Measurements from ENCODE around the gene RAPSN. TPM values are rescaled to one million over a fixed set of nuclear protein-coding genes. Genes with fewer than 3 reads are reported as not detected.
A peak's percentile ranks its signal among the peaks of the same experiment; 100 is the strongest.

RAPSN gene
- total RNA-seq, 3 donors from 2014 or later: 0.41 to 0.96 (median 0.95) TPM

DNA sequence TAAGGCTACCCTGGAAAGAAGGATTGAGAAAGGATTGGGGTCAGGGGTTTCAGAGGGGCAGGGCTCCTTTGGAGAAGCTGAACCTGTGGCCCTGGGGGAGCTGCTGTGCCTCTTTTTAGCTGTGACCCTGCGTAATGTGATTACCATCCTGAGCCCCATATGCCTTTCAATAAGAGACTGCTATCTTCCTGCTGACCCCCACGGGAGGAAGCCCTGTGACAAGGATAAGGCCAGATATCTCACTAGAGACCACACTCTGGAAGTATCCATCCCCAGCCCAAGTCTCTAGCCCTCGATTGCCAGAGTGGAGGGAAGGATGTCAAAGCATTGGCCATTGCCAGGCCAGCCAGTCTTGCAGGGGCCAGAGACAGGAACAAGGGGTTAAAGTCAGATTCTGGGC, 45.4 kb downstream of the RAPSN start:
- H3K4me3 ChIP-seq: no peak overlapping the region
- TF ChIP-seq, protein P1, sequence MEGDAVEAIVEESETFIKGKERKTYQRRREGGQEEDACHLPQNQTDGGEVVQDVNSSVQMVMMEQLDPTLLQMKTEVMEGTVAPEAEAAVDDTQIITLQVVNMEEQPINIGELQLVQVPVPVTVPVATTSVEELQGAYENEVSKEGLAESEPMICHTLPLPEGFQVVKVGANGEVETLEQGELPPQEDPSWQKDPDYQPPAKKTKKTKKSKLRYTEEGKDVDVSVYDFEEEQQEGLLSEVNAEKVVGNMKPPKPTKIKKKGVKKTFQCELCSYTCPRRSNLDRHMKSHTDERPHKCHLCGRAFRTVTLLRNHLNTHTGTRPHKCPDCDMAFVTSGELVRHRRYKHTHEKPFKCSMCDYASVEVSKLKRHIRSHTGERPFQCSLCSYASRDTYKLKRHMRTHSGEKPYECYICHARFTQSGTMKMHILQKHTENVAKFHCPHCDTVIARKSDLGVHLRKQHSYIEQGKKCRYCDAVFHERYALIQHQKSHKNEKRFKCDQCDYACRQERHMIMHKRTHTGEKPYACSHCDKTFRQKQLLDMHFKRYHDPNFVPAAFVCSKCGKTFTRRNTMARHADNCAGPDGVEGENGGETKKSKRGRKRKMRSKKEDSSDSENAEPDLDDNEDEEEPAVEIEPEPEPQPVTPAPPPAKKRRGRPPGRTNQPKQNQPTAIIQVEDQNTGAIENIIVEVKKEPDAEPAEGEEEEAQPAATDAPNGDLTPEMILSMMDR (IDR thresholded peaks at IDR 0.05): no peak
- DNase-seq (peak in 1 of 3 donors; percentile 11), ATAC-seq (no peak)
- intact Hi-C loops (cut with DNase I, micrococcal nuclease): no loop called here
- no peaks in the 10 kb centered on the region for H3K9me3 ChIP-seq
- no peaks in the 10 kb centered on the region for H3K36me3 ChIP-seq (ENCODE audit: low read depth)
- H3K4me1 ChIP-seq (ENCODE audit: low read depth): peaks cover 8% of the 10 kb centered on the region

- Histone ChIP-seq H3K4me1 (ENCODE audit: low read depth) (peaks cover 8% of the 10 kb centered on the region), H3K4me3 (no peak overlapping the region), H3K36me3 (ENCODE audit: low read depth) (no peaks in the 10 kb centered on the region), H3K9me3 (no peaks in the 10 kb centered on the region)
- no peak for ATAC-seq
- DNase-seq: peak in 2 of 3 donors; percentile 11 to 17
- TF ChIP-seq, protein P1 (IDR thresholded peaks at IDR 0.05): no peak
- intact Hi-C loops (cut with DNase I, micrococcal nuclease): no loop called here
Observed at GRCh38 chr11:47403135-47403534, 45.8 kb downstream of the RAPSN start.

GRCh38 chr11:47400768-47401279, 48.1 kb downstream of the RAPSN start:
- intact Hi-C loops (cut with DNase I, micrococcal nuclease): no loop called here
- TF ChIP-seq, protein P1 (IDR thresholded peaks at IDR 0.05): no peak
- ATAC-seq: peak; percentile 61
- Histone ChIP-seq H3K36me3 (ENCODE audit: low read depth) (no peaks in the 10 kb centered on the region), H3K9me3 (no peaks in the 10 kb centered on the region), H3K4me1 (ENCODE audit: low read depth) (no peaks in the 10 kb centered on the region), H3K4me3 (no peak overlapping the region)
- DNase-seq: peak in 1 of 3 donors; percentile 28

DNA sequence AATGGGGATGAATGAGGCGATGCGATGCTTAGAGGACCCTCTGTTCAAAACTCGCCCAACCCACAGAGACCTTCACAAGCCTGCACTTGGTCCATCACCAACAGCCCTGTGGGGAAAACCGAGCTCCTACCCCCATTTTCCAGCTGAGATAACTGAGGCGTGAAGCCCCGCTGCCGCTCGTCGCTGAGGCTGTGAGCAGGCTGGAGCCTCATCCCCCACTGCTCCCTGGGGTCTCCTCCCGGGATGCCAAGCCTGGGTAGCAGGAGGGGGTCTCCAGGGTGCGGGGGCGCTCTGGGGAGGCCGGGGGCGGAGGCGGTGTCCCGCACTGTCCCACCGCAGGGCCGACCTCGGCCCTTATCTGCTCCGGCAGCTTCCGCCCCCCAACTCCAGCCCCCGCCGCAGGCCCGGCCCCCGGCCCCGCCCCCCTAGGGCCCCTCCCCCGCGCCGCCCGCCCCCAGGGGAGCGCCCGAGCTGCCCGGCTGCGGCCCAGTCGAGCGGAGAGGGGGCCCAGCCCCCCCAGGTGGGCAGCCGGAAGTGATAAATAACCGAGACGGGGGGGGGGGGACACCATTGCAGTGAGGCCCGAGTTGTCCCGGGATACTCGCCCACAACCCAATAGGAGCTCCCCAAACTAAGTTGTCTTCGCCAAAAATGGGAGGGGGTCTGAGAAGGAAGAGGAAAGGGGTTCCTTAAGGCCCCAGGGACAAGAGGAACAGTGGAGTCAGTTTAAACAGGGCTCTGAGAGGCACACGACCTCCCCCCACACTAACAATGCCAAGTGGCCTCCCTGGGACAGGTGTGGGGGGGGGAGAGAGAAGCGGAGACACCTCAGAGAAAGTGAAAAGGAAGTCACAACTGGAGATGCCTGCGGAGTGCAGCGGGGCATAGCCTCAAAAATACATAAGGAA, 48.8 kb downstream of the RAPSN start:
- intact Hi-C loops (cut with DNase I, micrococcal nuclease): no loop called here
- H3K9me3 ChIP-seq: no peaks in the 10 kb centered on the region
- TF ChIP-seq, protein P1 (IDR thresholded peaks at IDR 0.05): no peak
- DNase-seq: peak in 2 of 3 donors; percentile 64 to 69
- ATAC-seq: peak; percentile 82
- no peak overlapping the region for H3K4me3 ChIP-seq
- no peaks in the 10 kb centered on the region for H3K36me3 ChIP-seq (ENCODE audit: low read depth)
- no peaks in the 10 kb centered on the region for H3K4me1 ChIP-seq (ENCODE audit: low read depth)

- Histone ChIP-seq H3K36me3 (ENCODE audit: low read depth) (no peaks in the 10 kb centered on the region), H3K4me3 (no peak overlapping the region), H3K9me3 (no peaks in the 10 kb centered on the region), H3K4me1 (ENCODE audit: low read depth) (peaks cover 3% of the 10 kb centered on the region)
- peak in 2 of 3 donors; percentile 15 to 33 for DNase-seq
- TF ChIP-seq, protein P1 (IDR thresholded peaks at IDR 0.05): no peak
- no peak for ATAC-seq
- intact Hi-C loops (cut with DNase I, micrococcal nuclease): no loop called here
Observed at GRCh38 chr11:47398551-47398950, 50.4 kb downstream of the RAPSN start.

Measured in mucosa of descending colon (tissue), 3 donors.